ENCODE results near the gene SLC15A4. TPM values are rescaled to one million over a fixed set of nuclear protein-coding genes. Genes with fewer than 3 reads are reported as not detected.

SLC15A4 gene
- total and polyA plus RNA-seq, 2 of the 13 experiments (the other 11 are each of a cell fraction or from before 2014, with no cell fraction given) = 17.3 to 22.7 TPM

- FAIRE-seq (no peak), DNase-seq (ENCODE audit: low spot score) (no peak), ATAC-seq (no peak)
- 0 out of 2 replicates have a peak, but pooled peaks cover 3% of the 10 kb centered on the region for H4K20me1 ChIP-seq (ENCODE audit: insufficient read depth, low read length)
- no peak overlapping the region for H3K4me3 ChIP-seq (replicated peaks in 1 of 3; ENCODE audit: insufficient read depth in 1 of 3, low read depth in 2 of 3, low read length in 3 of 3)
- H3K9ac ChIP-seq (ENCODE audit: insufficient read depth, low read depth, low read length) = no peak overlapping the region
- TF ChIP-seq HIC2 (CRISPR knock-in tag; IDR thresholded peaks at IDR 0.05; ENCODE audit: low read depth) (no peak), FOXM1 (CRISPR knock-in tag; IDR thresholded peaks at IDR 0.05) (no peak)
- H3K27me3 ChIP-seq (ENCODE audit: control insufficient read depth in 1 of 2, insufficient read depth in 2 of 2, low read length in 2 of 2) = no peaks in the 10 kb centered on the region
- no peak overlapping the region for H3K4me2 ChIP-seq (ENCODE audit: low read depth, low read length)
- BruUV-seq (replicated peaks) = no TSS peak
- H3K27ac ChIP-seq (ENCODE audit: extremely low read length, insufficient read depth, low read length) = no peak overlapping the region
- peaks cover 7% of the 10 kb centered on the region for H3K79me2 ChIP-seq (ENCODE audit: insufficient read depth, low read length)
- CTCF ChIA-PET (ENCODE audit: low intra/inter-chr PET ratio, low total read pairs) = no interaction called here
- no peaks in the 10 kb centered on the region for H3K4me1 ChIP-seq (ENCODE audit: insufficient read depth, low read length)
- 99% methylated on average over 9 of the region's 9 CpGs for WGBS (ENCODE audit: low lambda C conversion rate)
- no peaks in the 10 kb centered on the region for H3K9me3 ChIP-seq (ENCODE audit: low read length)
- POLR2A ChIA-PET = no interaction called here
- intact Hi-C loops (cut with micrococcal nuclease; ENCODE audit: unreplicated experiment) (no loop called here), in situ Hi-C loops (cut with HindIII; ENCODE audit: extremely low pct_ligation_motif_present, low pct_unique_long_range_greater_than_20kb) (no loop called here)
- no peak overlapping the region for H2AFZ ChIP-seq (ENCODE audit: low read length)
- peaks cover 22 to 65% of the 10 kb centered on the region in 2 experiments for H3K36me3 ChIP-seq (replicated peaks in 1 of 2; ENCODE audit: control insufficient read depth in 1 of 2, insufficient read depth in 2 of 2, low read length in 2 of 2)
These were observed 20.0 kb downstream of the SLC15A4 start for GRCh38 chr12:128803788-128804187.

DNA sequence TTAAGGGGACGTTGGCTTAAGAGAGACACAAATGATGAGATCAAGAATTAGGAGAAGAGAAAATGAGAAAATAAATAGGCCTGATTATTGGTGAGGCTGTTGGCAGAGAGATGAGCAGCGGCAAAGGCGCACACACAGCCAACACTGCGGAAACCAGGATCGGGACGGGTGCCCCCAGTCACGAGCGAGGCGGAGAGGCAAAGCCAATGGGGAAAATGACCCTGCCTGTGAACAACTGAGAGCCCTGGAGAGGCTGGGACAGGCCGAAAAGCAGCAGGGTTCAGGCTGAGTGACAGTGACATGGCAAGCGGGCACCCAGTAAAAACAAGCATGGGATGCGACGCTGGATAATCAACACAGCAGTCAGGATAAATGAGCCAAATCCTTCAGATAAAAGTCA is 21.0 kb downstream of the SLC15A4 start:
- Histone ChIP-seq H3K27me3 (ENCODE audit: control insufficient read depth in 1 of 2, insufficient read depth in 2 of 2, low read length in 2 of 2) (no peaks in the 10 kb centered on the region), H3K4me2 (ENCODE audit: low read depth, low read length) (no peak overlapping the region), H3K36me3 (replicated peaks in 1 of 2; ENCODE audit: control insufficient read depth in 1 of 2, insufficient read depth in 2 of 2, low read length in 2 of 2) (peaks cover 26 to 65% of the 10 kb centered on the region in 2 experiments), H3K4me3 (replicated peaks in 1 of 3; ENCODE audit: insufficient read depth in 1 of 3, low read depth in 2 of 3, low read length in 3 of 3) (no peak overlapping the region), H3K79me2 (ENCODE audit: insufficient read depth, low read length) (peaks cover 7% of the 10 kb centered on the region), H3K4me1 (ENCODE audit: insufficient read depth, low read length) (no peaks in the 10 kb centered on the region), H3K27ac (ENCODE audit: extremely low read length, insufficient read depth, low read length) (no peak overlapping the region), H3K9ac (ENCODE audit: insufficient read depth, low read depth, low read length) (no peak overlapping the region), H2AFZ (ENCODE audit: low read length) (no peak overlapping the region), H4K20me1 (ENCODE audit: insufficient read depth, low read length) (0 out of 2 replicates have a peak, but pooled peaks cover 3% of the 10 kb centered on the region), H3K9me3 (ENCODE audit: low read length) (no peaks in the 10 kb centered on the region)
- 98% methylated on average over 12 of the region's 13 CpGs for WGBS (ENCODE audit: low lambda C conversion rate)
- ATAC-seq (no peak), DNase-seq (ENCODE audit: low spot score) (no peak), FAIRE-seq (no peak)
- in situ Hi-C loops (cut with HindIII; ENCODE audit: extremely low pct_ligation_motif_present, low pct_unique_long_range_greater_than_20kb) = no loop called here
- POLR2A ChIA-PET = no interaction called here
- no TSS peak for BruUV-seq (replicated peaks)
- CTCF ChIA-PET (ENCODE audit: low intra/inter-chr PET ratio, low total read pairs) = no interaction called here
- intact Hi-C loops (cut with micrococcal nuclease; ENCODE audit: unreplicated experiment) = no loop called here
- TF ChIP-seq TFDP1 (CRISPR knock-in tag; IDR thresholded peaks at IDR 0.05; ENCODE audit: borderline replicate concordance) (no peak), ZNF17 (CRISPR knock-in tag; IDR thresholded peaks at IDR 0.05) (no peak), NR1H2 (CRISPR knock-in tag; IDR thresholded peaks at IDR 0.05; ENCODE audit: borderline replicate concordance, low read depth) (no peak), TEAD3 (CRISPR knock-in tag; optimal IDR thresholded peaks at IDR 0.05; ENCODE audit: borderline replicate concordance) (no peak), ZNF776 (CRISPR knock-in tag; IDR thresholded peaks at IDR 0.05) (no peak), IRF1 (CRISPR knock-in tag; IDR thresholded peaks at IDR 0.05; ENCODE audit: low read depth) (no peak), ARHGAP35 (CRISPR knock-in tag; IDR thresholded peaks at IDR 0.05; ENCODE audit: borderline replicate concordance) (no peak), ZNF335 (CRISPR knock-in tag; IDR thresholded peaks at IDR 0.05) (no peak), RXRB (CRISPR knock-in tag; IDR thresholded peaks at IDR 0.05; ENCODE audit: borderline replicate concordance) (no peak), MAF1 (CRISPR knock-in tag; IDR thresholded peaks at IDR 0.05; ENCODE audit: borderline replicate concordance) (no peak), ZFP62 (CRISPR knock-in tag; IDR thresholded peaks at IDR 0.05) (no peak)
- TF ChIP-seq, protein P1, sequence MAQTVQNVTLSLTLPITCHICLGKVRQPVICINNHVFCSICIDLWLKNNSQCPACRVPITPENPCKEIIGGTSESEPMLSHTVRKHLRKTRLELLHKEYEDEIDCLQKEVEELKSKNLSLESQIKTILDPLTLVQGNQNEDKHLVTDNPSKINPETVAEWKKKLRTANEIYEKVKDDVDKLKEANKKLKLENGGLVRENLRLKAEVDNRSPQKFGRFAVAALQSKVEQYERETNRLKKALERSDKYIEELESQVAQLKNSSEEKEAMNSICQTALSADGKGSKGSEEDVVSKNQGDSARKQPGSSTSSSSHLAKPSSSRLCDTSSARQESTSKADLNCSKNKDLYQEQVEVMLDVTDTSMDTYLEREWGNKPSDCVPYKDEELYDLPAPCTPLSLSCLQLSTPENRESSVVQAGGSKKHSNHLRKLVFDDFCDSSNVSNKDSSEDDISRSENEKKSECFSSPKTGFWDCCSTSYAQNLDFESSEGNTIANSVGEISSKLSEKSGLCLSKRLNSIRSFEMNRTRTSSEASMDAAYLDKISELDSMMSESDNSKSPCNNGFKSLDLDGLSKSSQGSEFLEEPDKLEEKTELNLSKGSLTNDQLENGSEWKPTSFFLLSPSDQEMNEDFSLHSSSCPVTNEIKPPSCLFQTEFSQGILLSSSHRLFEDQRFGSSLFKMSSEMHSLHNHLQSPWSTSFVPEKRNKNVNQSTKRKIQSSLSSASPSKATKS (CRISPR knock-in tag; IDR thresholded peaks at IDR 0.05) = no peak
